ENCODE data around the gene LOXHD1. TPM values are rescaled to one million over a fixed set of nuclear protein-coding genes. Genes with fewer than 3 reads are reported as not detected.
A peak's percentile ranks its signal among the peaks of the same experiment; 100 is the strongest.

LOXHD1 gene
- total RNA-seq, 2 experiments from 2014 or later, result 0.06 to 0.26 TPM

DNA sequence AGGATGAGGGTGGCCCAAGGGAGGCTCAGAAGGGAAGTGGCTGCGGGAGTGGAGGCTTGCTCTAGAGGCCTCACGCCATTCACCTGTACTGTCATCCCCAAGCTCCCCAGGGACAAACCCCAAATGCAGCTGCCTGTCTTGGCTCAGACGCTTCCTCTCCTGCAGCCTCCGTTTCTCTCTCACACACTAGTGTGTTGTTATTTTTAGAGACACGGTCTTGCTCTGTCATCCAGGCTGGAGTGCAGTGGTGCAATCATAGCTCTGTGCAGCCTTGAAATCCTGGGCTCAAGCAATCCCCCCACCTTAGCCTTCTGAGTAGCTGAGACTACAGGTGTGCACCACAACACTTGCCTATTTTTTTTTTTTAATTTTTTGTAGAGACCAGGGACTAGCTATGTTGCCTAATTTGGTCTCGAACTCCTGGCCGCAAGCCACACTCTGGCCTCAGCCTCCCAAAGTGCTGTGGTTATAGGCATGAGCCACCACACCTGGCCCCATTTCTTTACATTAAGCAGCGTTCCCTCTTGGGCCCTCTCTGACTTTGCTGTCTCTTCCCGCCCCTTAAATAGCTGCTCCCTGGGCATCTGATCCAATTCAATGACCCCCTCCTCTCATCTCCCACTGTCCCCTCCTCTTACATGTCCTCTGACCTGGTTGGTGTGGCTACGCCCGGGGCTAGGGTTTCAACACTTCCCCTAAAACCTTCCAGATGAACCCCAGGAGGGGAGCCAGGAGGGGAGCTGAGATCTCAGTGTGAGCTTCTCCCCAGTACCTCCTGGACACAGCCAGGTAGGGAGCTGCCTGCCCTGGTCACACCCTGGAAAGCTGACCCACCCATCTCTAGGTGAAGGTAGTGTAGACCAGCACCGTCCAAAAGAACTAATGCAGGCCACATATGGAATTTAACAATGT lies 24.0 kb upstream of the LOXHD1 start:
- no peak overlapping the region for H3K4me3 Mint-ChIP-seq
- H3K9me3 Mint-ChIP-seq (ENCODE audit: low read depth), result no peaks in the 10 kb centered on the region
- CTCF ChIA-PET, result interaction anchor here (1.2 kb wide), 1 partner anchor 23 kb away, joined by 4 read pairs; no protein-coding TSS in a partner anchor
- peaks cover 4% of the 10 kb centered on the region for H3K27me3 Mint-ChIP-seq
- ATAC-seq (no peak), DNase-seq (no peak)
- H3K36me3 Mint-ChIP-seq, result no peaks in the 10 kb centered on the region
- H3K27ac Mint-ChIP-seq, result no peak overlapping the region
- no peaks in the 10 kb centered on the region for H3K4me1 Mint-ChIP-seq

DNA sequence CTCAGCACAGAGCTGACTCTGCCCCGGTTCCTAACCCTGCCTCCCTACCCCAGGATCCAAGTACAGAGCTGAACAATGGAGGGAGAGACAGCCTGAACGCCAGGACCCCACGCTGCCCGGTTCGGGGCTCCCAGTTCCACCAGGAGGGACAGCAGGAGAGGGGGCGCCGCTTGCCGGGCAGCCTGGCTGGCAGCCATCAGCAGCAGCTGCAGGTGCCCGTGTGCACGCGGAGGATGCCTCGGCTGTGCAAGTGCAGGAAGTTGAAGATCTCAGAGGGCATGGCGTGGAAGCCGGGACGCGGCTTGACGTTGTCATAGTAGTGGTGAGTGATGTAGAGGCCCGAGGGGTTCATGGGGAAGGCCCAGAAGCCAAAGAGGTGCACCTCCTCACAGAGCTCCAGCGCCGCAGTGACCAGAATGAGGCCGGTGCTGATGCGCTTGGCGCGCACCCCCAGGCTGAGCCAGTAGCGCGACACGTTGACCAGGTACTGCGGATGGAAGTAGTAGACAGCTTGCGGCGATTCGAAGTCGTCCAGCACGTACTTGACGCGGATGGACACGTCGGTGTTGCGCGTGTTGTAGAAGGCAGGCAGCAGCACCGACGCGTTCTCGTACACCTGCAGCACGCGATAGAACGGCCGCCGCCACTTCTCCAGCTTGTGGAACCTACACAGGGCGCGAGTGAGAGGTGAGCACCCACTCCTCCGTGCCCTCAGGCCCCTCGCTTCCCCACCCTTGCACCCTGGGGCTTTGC lies 23.0 kb upstream of the LOXHD1 start:
- no peaks in the 10 kb centered on the region for H3K4me1 Mint-ChIP-seq
- ATAC-seq (no peak), DNase-seq (no peak)
- no peak overlapping the region for H3K4me3 Mint-ChIP-seq
- no peak overlapping the region for H3K27ac Mint-ChIP-seq
- no peaks in the 10 kb centered on the region for H3K36me3 Mint-ChIP-seq
- no peaks in the 10 kb centered on the region for H3K9me3 Mint-ChIP-seq (ENCODE audit: low read depth)
- H3K27me3 Mint-ChIP-seq, result peaks cover 8% of the 10 kb centered on the region
- CTCF ChIA-PET, result interaction anchor here (1.2 kb wide), 1 partner anchor 22 kb away, joined by 4 read pairs; no protein-coding TSS in a partner anchor

DNA sequence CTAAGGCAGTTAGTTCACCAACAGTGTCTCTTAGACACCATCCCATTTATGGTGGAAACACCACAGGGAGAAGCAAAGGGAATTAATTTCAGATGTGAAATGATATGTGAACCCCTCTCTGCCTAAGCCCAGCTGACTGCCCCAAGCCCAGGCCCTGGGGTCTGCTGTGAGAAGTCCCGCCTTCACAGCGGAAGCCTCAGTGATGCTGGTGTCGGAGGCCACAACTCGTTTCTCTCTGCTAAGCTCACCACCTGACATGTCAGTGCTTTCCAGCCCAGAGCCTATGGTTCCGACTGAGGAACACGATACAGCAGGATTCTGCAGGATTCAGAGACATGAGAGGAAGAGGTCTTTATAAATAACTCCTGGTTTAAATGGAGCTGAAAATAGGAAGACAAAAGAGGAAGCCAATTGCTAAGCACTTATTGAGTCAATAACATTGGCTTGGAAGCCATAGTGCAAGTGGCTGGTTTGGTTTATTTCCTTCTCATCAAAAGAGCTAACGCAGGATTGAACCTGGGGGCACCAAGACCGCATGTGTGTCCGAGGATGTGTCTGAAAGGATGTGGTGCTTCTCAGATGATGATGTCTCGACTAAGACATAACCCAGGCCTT lies 21.9 kb upstream of the LOXHD1 start:
- Mint-ChIP-seq H3K9me3 (ENCODE audit: low read depth) (no peaks in the 10 kb centered on the region), H3K27ac (no peak overlapping the region), H3K36me3 (no peaks in the 10 kb centered on the region), H3K4me3 (no peak overlapping the region), H3K4me1 (no peaks in the 10 kb centered on the region), H3K27me3 (peaks cover 19% of the 10 kb centered on the region)
- CTCF ChIA-PET, result no interaction called here
- DNase-seq (no peak), ATAC-seq (no peak)

DNA sequence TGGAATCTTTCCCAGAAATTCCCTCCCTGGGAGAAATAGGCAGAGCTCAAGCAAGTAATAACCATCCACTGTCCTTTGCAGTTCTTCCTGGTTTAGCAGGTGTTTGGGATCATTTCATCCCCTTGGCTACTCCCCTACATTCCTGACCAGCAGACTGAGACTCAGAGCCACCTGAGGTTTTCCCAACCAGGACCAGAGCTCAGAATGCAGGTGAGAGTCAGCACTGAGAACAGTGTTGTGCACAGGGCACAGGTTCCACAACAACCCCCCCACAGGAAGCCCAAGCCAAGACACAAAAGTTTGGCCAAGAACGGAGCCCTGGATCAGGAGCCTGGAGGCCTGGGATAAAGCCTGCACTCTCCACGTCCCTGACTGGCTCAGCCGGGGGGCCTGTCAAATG lies 21.0 kb upstream of the LOXHD1 start:
- H3K9me3 Mint-ChIP-seq (ENCODE audit: low read depth), result no peaks in the 10 kb centered on the region
- H3K4me1 Mint-ChIP-seq, result no peaks in the 10 kb centered on the region
- DNase-seq, result no peak
- ATAC-seq, result no peak
- H3K4me3 Mint-ChIP-seq, result no peak overlapping the region
- peaks cover 22% of the 10 kb centered on the region for H3K27me3 Mint-ChIP-seq
- CTCF ChIA-PET, result no interaction called here
- no peak overlapping the region for H3K27ac Mint-ChIP-seq
- H3K36me3 Mint-ChIP-seq, result no peaks in the 10 kb centered on the region

DNA sequence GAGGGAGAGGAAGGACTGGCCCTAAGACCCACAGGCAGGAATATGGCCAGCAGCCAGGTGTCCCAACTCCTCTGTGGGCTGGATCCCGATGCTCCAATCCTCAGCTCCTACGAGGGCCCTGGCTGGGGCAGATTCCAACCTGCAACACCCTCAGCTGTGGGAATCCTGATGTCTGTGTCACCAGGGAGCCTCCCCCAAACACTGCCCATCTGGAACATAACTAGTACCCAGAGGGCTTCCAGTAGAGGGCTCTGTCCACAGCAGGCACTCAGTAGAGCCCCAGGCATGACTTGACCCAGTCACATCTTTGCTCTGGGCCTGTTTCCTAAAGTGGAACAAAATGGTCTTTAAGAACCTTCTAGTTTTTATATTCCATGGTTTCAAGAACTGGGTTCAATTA lies 20.6 kb upstream of the LOXHD1 start:
- Mint-ChIP-seq H3K27me3 (peaks cover 22% of the 10 kb centered on the region), H3K9me3 (ENCODE audit: low read depth) (no peaks in the 10 kb centered on the region), H3K4me1 (peaks cover 2% of the 10 kb centered on the region), H3K4me3 (no peak overlapping the region), H3K27ac (no peak overlapping the region), H3K36me3 (no peaks in the 10 kb centered on the region)
- ATAC-seq, result no peak
- no peak for DNase-seq
- CTCF ChIA-PET, result no interaction called here

DNA sequence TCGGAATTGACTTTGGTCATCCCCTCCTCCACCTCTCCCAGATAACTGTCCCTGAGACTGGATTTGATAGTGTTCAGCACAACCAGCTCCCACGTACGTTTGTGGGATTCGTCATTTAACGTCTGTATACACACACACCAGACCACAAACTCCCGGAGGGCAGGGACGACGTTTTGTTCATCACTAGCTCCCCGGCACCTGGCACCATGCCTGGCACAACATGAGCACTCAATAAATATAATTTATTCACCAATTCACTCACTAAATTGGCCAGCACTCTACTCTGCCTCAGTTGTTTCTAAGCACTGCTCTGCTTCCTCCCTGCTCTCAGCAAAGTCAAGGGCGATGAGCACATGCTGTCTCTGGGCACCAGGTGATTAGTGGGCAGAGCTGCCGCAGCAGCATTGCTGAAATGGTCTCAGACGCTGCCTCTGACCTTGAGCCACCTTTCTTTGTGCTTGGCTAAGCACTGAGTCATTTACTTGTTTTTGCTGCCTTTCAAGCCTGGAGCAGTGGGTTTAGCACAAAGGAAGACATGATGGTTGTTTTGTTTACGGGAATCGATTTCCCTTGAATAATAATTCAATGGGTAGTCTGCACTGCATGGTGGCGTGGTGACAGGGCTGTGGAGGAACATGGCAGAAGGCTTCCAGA lies 19.3 kb upstream of the LOXHD1 start:
- CTCF ChIA-PET, result no interaction called here
- Mint-ChIP-seq H3K9me3 (ENCODE audit: low read depth) (no peaks in the 10 kb centered on the region), H3K4me3 (no peak overlapping the region), H3K27me3 (peaks cover 23% of the 10 kb centered on the region), H3K4me1 (peaks cover 8% of the 10 kb centered on the region), H3K36me3 (no peaks in the 10 kb centered on the region), H3K27ac (no peak overlapping the region)
- DNase-seq, result no peak
- ATAC-seq, result no peak

DNA sequence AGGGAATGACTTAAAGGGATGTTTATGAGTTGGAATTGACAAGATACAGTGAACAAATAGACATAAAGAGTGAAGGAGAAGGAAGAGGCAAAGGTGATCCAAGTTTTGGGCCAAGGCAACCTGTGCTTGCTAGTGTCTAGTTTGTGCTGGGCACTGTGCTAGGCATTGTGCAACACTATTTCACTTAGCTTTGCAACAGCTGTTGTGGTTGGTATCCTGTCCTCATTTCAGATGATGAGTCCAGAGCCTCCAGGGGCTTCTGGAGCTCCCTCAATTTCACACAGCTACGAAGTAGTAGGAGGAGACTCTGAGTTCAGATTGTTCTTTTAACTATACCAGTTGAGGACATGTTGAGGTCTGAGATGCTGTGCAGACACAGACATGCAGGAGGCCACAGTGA lies 18.1 kb upstream of the LOXHD1 start:
- no peak overlapping the region for H3K27ac Mint-ChIP-seq
- no peaks in the 10 kb centered on the region for H3K9me3 Mint-ChIP-seq (ENCODE audit: low read depth)
- no peak overlapping the region for H3K4me3 Mint-ChIP-seq
- H3K27me3 Mint-ChIP-seq, result peaks cover 27% of the 10 kb centered on the region
- peaks cover 8% of the 10 kb centered on the region for H3K4me1 Mint-ChIP-seq
- no peaks in the 10 kb centered on the region for H3K36me3 Mint-ChIP-seq
- CTCF ChIA-PET, result interaction anchor here (1.9 kb wide), 1 partner anchor 17 kb away, joined by 5 read pairs; no protein-coding TSS in a partner anchor
- DNase-seq (no peak), ATAC-seq (no peak)

DNA sequence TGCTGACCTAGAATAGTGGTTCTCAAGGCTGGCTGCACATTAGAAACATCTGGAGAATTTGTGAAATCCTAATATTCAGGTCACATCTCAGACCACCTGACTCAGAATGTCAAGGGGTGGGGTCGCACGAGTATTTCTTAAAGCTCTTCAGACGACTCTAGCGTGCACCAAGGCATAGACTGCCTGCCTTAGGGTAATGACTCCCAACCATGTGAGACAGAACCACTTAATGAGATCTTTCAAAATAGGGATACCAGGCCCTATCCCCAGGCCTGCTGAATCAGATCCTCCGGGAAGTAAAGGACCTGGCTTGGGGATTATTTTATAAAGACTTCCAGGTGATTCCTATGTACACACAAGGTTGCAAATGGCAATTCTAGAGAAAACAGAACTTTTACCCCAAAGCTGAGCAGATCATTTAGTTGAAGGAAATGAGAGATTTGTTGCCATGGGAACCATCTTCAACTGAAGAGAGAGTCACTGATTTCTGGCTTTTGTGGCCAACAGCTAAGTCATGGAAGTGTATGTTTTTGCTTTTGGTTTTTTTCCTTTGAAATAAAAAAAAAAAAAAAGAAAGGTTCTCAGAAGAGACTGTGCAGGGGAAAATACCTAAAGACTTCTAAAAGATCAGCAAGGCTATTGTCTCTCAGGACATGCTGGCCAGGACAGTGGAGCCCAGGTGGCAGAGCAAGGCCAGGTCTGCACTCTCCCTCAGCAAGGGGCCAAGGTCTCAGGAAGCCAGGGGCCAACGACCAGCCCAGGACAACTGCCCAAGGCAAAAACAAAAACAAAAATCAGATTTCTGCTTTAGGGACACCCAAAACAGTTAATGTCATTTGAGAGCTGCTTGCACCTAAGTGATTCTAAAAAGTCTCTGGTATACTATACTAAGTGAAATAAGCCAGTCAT lies 15.3 kb upstream of the LOXHD1 start:
- DNase-seq (no peak), ATAC-seq (peak; percentile 45)
- no peak overlapping the region for H3K4me3 Mint-ChIP-seq

DNA sequence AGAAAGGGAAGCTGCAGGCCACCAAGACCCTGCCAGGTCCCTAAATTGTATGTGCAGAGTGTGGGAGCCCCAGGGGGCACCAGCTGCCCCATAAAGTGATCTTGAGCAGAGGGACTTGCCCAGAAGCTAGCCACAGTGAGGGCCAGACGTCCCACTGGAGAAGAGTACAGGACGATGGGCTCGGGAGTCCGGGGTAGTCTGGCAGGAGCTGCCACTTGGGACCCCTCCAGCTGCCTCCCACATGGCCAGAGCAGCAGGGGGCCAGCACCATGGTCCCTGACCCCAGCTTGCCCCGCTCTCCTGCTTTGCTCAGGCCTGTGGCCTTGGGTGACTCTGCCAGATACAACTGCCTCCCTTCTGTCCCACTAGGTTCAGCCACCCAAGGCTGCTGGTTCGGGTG lies 11.7 kb upstream of the LOXHD1 start:
- Mint-ChIP-seq H3K4me3 (no peak overlapping the region), H3K27me3 (peaks cover 11% of the 10 kb centered on the region), H3K36me3 (no peaks in the 10 kb centered on the region), H3K4me1 (peaks cover 8% of the 10 kb centered on the region), H3K9me3 (ENCODE audit: low read depth) (no peaks in the 10 kb centered on the region), H3K27ac (no peak overlapping the region)
- ATAC-seq (no peak), DNase-seq (no peak)
- CTCF ChIA-PET, result interaction anchor here (1.5 kb wide), 1 partner anchor 10 kb away, joined by 4 read pairs; no protein-coding TSS in a partner anchor

More for the DNA sequence above, 15.3 kb upstream of the LOXHD1 start:
- Mint-ChIP-seq H3K36me3 (no peaks in the 10 kb centered on the region), H3K27ac (no peak overlapping the region), H3K9me3 (ENCODE audit: low read depth) (no peaks in the 10 kb centered on the region), H3K27me3 (peaks cover 27% of the 10 kb centered on the region), H3K4me1 (peaks cover 8% of the 10 kb centered on the region)
- CTCF ChIA-PET, result interaction anchor here (0.8 kb wide), 1 partner anchor 14 kb away, joined by 3 read pairs; no protein-coding TSS in a partner anchor

DNA sequence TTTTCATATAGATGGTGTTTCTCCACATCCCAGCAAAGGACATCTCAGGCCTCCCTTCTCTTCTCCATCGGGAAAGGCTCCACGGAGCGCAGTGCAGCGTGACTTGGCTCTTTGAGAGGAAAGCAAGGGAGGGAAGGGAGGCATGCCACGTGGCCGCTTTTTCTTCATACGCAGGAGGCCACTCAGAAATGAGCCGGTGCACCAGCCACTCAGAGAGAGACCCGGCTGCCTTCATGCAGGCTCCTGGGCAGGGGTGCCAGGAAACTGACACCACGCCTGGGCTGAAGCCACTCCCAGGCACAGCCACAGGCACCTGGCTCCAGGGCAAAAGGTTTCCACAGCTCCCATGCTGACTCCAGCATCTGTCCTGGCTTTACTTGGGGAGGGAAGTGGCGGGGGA lies 11.1 kb upstream of the LOXHD1 start:
- Mint-ChIP-seq H3K4me3 (no peak overlapping the region), H3K4me1 (peaks cover 8% of the 10 kb centered on the region), H3K27ac (no peak overlapping the region), H3K9me3 (ENCODE audit: low read depth) (no peaks in the 10 kb centered on the region), H3K27me3 (peaks cover 11% of the 10 kb centered on the region), H3K36me3 (no peaks in the 10 kb centered on the region)
- no peak for DNase-seq
- CTCF ChIA-PET, result interaction anchor here (1.5 kb wide), 1 partner anchor 10 kb away, joined by 4 read pairs; no protein-coding TSS in a partner anchor
- no peak for ATAC-seq

DNA sequence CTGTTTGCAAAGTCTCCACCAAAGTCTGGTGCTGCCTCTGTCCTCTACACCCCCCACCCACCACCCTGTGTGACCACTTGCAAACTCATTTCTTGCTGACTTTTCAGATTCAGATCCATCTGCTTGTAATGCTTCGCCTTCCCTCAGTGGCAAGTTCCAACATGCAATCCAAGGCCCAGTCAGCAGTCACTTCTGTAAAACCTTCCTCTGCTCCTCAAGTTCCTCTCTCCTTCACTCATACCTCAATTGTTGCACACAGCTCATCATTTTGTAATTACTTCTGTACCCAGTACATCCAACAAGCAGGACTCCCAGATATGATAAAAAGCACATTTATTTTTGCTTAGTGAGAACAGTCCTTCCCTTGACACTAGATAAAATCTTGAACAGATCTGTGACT lies 6.5 kb upstream of the LOXHD1 start:
- H3K4me1 Mint-ChIP-seq, result no peaks in the 10 kb centered on the region
- no peaks in the 10 kb centered on the region for H3K36me3 Mint-ChIP-seq
- ATAC-seq (no peak), DNase-seq (no peak)
- no peak overlapping the region for H3K27ac Mint-ChIP-seq
- no peaks in the 10 kb centered on the region for H3K9me3 Mint-ChIP-seq (ENCODE audit: low read depth)
- H3K27me3 Mint-ChIP-seq, result peaks cover 11% of the 10 kb centered on the region
- no peak overlapping the region for H3K4me3 Mint-ChIP-seq
- CTCF ChIA-PET, result no interaction called here
